ENCODE data around the gene GSTA2. TPM values are rescaled to one million over a fixed set of nuclear protein-coding genes. Genes with fewer than 3 reads are reported as not detected.

GSTA2 gene
- total and polyA plus RNA-seq, 3 donors from 2014 or later, result 65.4 to 89.9 (median 85.9) TPM

DNA sequence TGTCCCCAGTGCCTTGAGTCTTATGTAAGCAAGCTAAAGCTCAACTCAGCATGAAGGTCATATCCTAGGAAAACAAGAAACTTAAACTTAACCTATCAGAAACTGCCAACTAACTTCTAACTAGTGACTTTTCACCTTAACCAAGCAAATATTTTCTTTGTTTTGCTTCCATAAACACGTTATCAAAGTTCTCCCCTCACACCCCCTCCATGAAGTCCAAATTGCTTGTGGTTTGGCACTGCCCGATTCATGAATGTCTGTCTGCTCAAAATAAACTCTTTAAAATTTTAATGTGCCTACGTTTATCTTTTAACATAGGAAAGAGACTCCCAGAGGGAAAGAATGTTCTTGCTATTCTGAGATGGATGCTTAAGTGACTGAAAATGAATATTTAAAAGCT, 34.9 kb downstream of the GSTA2 start:
- Histone ChIP-seq H3K27ac (no peak overlapping the region), H3K27me3 (no peaks in the 10 kb centered on the region), H3K4me3 (no peak overlapping the region), H3K4me1 (peaks cover 28% of the 10 kb centered on the region), H3K9me3 (no peaks in the 10 kb centered on the region), H3K36me3 (ENCODE audit: low read depth, missing control alignments) (no peaks in the 10 kb centered on the region)
- intact Hi-C loops (cut with DNase I; ENCODE audit: low total_unique reads), result no loop called here
- TF ChIP-seq POLR2A (IDR thresholded peaks at IDR 0.05), result no peak
- TF ChIP-seq, protein P1, sequence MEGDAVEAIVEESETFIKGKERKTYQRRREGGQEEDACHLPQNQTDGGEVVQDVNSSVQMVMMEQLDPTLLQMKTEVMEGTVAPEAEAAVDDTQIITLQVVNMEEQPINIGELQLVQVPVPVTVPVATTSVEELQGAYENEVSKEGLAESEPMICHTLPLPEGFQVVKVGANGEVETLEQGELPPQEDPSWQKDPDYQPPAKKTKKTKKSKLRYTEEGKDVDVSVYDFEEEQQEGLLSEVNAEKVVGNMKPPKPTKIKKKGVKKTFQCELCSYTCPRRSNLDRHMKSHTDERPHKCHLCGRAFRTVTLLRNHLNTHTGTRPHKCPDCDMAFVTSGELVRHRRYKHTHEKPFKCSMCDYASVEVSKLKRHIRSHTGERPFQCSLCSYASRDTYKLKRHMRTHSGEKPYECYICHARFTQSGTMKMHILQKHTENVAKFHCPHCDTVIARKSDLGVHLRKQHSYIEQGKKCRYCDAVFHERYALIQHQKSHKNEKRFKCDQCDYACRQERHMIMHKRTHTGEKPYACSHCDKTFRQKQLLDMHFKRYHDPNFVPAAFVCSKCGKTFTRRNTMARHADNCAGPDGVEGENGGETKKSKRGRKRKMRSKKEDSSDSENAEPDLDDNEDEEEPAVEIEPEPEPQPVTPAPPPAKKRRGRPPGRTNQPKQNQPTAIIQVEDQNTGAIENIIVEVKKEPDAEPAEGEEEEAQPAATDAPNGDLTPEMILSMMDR (IDR thresholded peaks at IDR 0.05), result no peak
- whole genome bisulfite sequencing, 2 donors, result 30 to 54% methylated on average over 3 of the region's 3 CpGs
- DNase-seq, result no peak

DNA sequence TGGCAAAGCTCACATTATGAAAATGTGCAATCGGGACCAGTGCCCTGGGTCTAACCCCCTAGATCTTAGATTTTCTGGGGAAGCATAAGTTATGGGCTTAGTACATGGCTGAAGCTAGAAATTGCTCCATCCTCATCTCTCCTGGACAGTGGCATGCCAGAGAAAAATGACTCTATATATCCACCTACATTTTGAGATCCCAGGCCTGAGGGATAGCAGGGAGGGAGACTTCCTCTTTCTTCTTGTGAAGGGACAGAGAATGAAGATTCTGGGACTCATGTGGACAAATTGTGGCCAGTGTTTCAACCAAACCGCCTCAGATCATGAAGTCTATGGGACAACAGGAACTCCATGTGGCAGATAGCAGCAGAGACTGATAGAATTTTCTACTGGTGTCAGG, 35.4 kb downstream of the GSTA2 start:
- WGBS, 2 donors, result 96 to 98% methylated on average over 2 of the region's 2 CpGs
- Histone ChIP-seq H3K36me3 (ENCODE audit: low read depth, missing control alignments) (no peaks in the 10 kb centered on the region), H3K27me3 (no peaks in the 10 kb centered on the region), H3K27ac (no peak overlapping the region), H3K4me1 (peaks cover 28% of the 10 kb centered on the region), H3K4me3 (no peak overlapping the region), H3K9me3 (no peaks in the 10 kb centered on the region)
- TF ChIP-seq, protein P1 (IDR thresholded peaks at IDR 0.05), result no peak
- intact Hi-C loops (cut with DNase I; ENCODE audit: low total_unique reads), result no loop called here
- DNase-seq, result no peak

DNA sequence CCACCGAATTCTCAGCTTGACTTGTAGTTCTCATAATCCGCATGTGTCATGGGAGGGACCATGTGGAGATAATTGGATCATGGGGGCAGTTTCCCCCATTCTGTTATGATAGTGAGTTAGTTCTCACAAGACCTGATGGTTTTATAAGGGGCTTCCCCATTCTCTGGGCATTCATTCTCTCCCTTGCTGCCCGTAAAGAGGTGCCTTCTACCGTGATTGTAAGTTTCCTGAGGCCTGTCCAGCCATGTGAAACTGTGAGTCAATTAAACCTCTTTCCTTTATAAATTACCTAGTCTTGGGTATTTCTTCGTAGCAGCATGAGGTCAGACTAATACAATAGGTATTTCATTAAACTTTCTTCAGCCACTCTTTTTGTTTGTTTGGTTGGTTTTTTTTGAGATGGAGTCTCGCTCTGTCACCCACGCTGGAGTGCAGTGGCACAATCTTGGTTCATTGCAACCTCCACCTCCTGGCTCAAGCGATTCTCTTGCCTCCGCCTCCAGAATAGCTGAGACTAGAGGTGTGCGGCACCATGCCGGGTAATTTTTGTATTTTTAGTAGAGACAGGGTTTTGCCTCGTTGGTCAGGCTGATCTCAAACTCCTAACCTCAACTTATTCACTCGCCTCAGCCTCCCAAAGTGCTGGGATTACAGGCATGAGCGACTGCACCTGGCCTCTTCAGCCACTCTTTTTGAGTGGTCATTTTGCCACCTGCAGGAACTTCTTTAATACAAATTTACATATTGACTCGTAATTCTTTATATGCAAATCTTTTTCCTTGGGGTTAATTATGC, 36.3 kb downstream of the GSTA2 start:
- TF ChIP-seq POLR2A (IDR thresholded peaks at IDR 0.05), result no peak
- TF ChIP-seq, protein P1 (IDR thresholded peaks at IDR 0.05), result no peak
- Histone ChIP-seq H3K4me3 (no peak overlapping the region), H3K4me1 (peaks cover 28% of the 10 kb centered on the region), H3K27ac (no peak overlapping the region), H3K27me3 (no peaks in the 10 kb centered on the region), H3K9me3 (no peaks in the 10 kb centered on the region), H3K36me3 (ENCODE audit: low read depth, missing control alignments) (no peaks in the 10 kb centered on the region)
- WGBS, 2 donors, result 94 to 95% methylated on average over 15 of the region's 15 CpGs
- no peak for DNase-seq
- intact Hi-C loops (cut with DNase I; ENCODE audit: low total_unique reads), result no loop called here

DNA sequence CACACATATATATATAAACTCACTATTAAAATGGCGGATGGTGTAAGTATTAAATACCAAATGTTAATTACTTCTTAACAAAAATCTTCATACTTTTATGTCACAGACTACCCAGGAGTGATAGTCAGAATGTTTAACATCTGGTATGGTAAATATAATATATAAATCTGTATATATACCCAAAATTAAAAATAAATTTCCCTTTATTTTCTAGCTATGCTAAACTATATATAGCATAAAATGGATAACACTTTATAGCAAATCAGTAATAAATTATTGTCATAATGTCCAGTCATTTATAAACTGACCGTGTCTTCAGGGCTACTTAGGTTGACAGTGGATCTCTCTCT, 37.1 kb downstream of the GSTA2 start:
- H3K4me1 ChIP-seq, result peaks cover 28% of the 10 kb centered on the region
- no peak for DNase-seq
- H3K9me3 ChIP-seq, result no peaks in the 10 kb centered on the region
- no peak overlapping the region for H3K4me3 ChIP-seq
- no peaks in the 10 kb centered on the region for H3K36me3 ChIP-seq (ENCODE audit: low read depth, missing control alignments)
- intact Hi-C loops (cut with DNase I; ENCODE audit: low total_unique reads), result no loop called here
- 89 to 94% methylated on average over 2 of the region's 2 CpGs for WGBS, 2 donors
- no peaks in the 10 kb centered on the region for H3K27me3 ChIP-seq
- no peak for TF ChIP-seq POLR2A (IDR thresholded peaks at IDR 0.05)
- TF ChIP-seq, protein P1 (IDR thresholded peaks at IDR 0.05), result no peak
- no peak overlapping the region for H3K27ac ChIP-seq

All from testis (tissue), 3 donors.